Cardiac atrium fibroblast (primary cell): ENCODE results near the gene PPP1R15B. TPM values are rescaled to one million over a fixed set of nuclear protein-coding genes. Genes with fewer than 3 reads are reported as not detected.

ENCODE experiments used
- total RNA-seq: library from RNA; depleted of rRNA; stranded (reverse); fragments of >200 nt; gene quantifications from 2 replicates; pipeline ENCODE4 v1.2.3, GENCODE V29; 2015

PPP1R15B gene
- 28.7 and 31.4 TPM in 2 replicates for total RNA-seq

GRCh38 chr1:204411451-204412204, at the start of gene PPP1R15B:
TSS of gene PPP1R15B (minus strand) at chr1:204411817. CDS start at chr1:204411411, 406 bp downstream.

GRCh38 chr1:204359474-204360255, 52.0 kb downstream of the PPP1R15B start, which contains the start of gene PLEKHA6:
TSS of gene PLEKHA6 (minus strand) at chr1:204359929. CDS start at chr1:204273727, 86,202 bp downstream.

Other genes starting within 250 kb of the PPP1R15B start
- not detected in 2 replicates for gene REN, start 245.5 kb downstream of the PPP1R15B start, total RNA-seq
- not detected in 2 replicates for gene KISS1, start 215.3 kb downstream of the PPP1R15B start, total RNA-seq
- gene GOLT1A, start 197.8 kb downstream of the PPP1R15B start, total RNA-seq, result not detected in 2 replicates
- gene PLEKHA6, start 51.9 kb downstream of the PPP1R15B start, total RNA-seq, result 3.7 and 37.0 TPM in 2 replicates
- 0.36 and 1.5 TPM in 2 replicates for gene PIK3C2B, start 83.0 kb upstream of the PPP1R15B start, total RNA-seq
- 10.7 and 13.0 TPM in 2 replicates for gene MDM4, start 104.6 kb upstream of the PPP1R15B start, total RNA-seq